ENCODE results near the gene SNIP1.

- TF ChIP-seq CTCF (IDR thresholded peaks at IDR 0.05; ENCODE audit: low read length) (no peak), EZH2phosphoT487 (IDR thresholded peaks at IDR 0.05; ENCODE audit: low read length) (no peak), EZH2 (optimal IDR thresholded peaks at IDR 0.05; ENCODE audit: low read depth, low read length) (no peak)
Observed at GRCh38 chr1:37498872-37499617, 55.0 kb downstream of the SNIP1 start.

Data from MM.1S (cell line).